Astrocyte of the spinal cord (primary cell): Measurements from ENCODE around the gene ADTRP.
A peak's percentile ranks its signal among the peaks of the same experiment; 100 is the strongest.

Experiments
- DNase-seq: peaks from one replicate; pipeline ENCODE4 v3.0.0; 2011; ENCODE audit warnings: low read depth, low spot score
- H3K4me3 ChIP-seq: 2 replicates; pipeline ENCODE4 v1.5.1; 2011; ENCODE audit warnings: low read depth, mild to moderate bottlenecking, low read length, moderate library complexity
- CTCF ChIP-seq: IDR thresholded peaks from 2 replicates; pipeline ENCODE4 v1.5.1; 2012; ENCODE audit warnings: low read depth, mild to moderate bottlenecking, low read length, inconsistent platforms
- in situ Hi-C: cut with HindIII; loops from 2 replicates; pipeline ENCODE4 v1.10.0; 2017; ENCODE audit warnings: low sequenced_read_pairs

The ADTRP gene

GRCh38 chr6:11734861-11735613 lies 43.6 kb downstream of the ADTRP start:
- no peak overlapping the region for H3K4me3 ChIP-seq
- in situ Hi-C loops, result no loop called here
- no peak for DNase-seq
- no peak for TF ChIP-seq CTCF

DNA sequence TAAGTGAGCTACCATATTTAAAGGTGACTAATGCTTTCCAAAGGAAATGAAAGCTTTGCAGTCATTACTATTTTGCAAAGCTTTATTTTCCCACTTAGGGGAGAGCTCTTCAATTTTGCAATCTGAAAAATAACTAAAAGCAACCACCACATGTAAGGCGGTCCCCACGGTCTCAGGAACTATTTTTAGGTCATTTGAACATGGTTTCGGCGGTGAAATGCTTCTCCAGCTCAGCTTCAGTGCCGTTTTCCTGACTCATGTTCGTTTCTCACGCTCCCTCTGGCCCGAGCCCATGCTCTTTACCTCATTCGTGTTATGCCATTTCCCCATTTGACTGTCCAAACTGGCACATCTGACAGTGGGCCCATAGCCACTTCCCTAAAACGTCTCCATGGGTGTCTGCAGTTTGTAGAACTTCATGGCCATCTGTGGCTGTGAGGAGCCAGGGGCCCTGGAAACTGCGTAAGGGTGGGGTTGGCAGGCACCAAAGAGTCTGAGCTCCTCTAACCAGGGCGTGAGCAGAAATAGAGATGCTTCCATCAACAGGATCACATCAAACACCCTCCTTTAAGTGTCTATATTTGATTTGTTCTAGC lies 46.5 kb downstream of the ADTRP start:
- TF ChIP-seq CTCF, result no peak
- no peak overlapping the region for H3K4me3 ChIP-seq
- peak; percentile 68 for DNase-seq
- in situ Hi-C loops, result no loop called here

- DNase-seq, result no peak
- in situ Hi-C loops, result no loop called here
- TF ChIP-seq CTCF, result no peak
- no peak overlapping the region for H3K4me3 ChIP-seq
Measured at GRCh38 chr6:11731423-11731822, 47.2 kb downstream of the ADTRP start.

GRCh38 chr6:11730641-11731040 lies 48.0 kb downstream of the ADTRP start:
- in situ Hi-C loops, result no loop called here
- H3K4me3 ChIP-seq, result no peak overlapping the region
- no peak for DNase-seq
- TF ChIP-seq CTCF, result no peak

- H3K4me3 ChIP-seq, result no peak overlapping the region
- in situ Hi-C loops, result no loop called here
- no peak for TF ChIP-seq CTCF
- no peak for DNase-seq
Measured at GRCh38 chr6:11729076-11729475, 49.5 kb downstream of the ADTRP start.

GRCh38 chr6:11727998-11728961 lies 50.3 kb downstream of the ADTRP start:
- DNase-seq, result no peak
- TF ChIP-seq CTCF, result no peak
- no peak overlapping the region for H3K4me3 ChIP-seq
- in situ Hi-C loops, result no loop called here
